H4 (cell line): ENCODE results near the gene ASH1L. TPM values are rescaled to one million over a fixed set of nuclear protein-coding genes. Genes with fewer than 3 reads are reported as not detected.
"Not testable (repeated sequence)": the region's sequence is repeated elsewhere in the genome, so short reads cannot be mapped to it uniquely, and the experiment has no call there.

Experiments used
- DNase-seq: peaks from one replicate; pipeline ENCODE4 v3.0.0-alpha.2; 2015; ENCODE audit warnings: low spot score
- total RNA-seq: library from RNA; depleted of rRNA; stranded (reverse); fragments of >200 nt; shearing (Covaris generic); gene quantifications from 2 replicates; pipeline ENCODE4 v1.2.3, GENCODE V29; 2014; rRNA removed

Gene ASH1L
- total RNA-seq: 8.8 and 11.8 TPM in 2 replicates

GRCh38 chr1:155562581-155563376 is at the start of gene ASH1L:
ASH1L (minus strand) TSS chr1:155562803; CDS start chr1:155521519, 41,284 bp downstream.
- DNase-seq: peak; percentile 88

GRCh38 chr1:155610257-155610647 is 47.6 kb upstream of the ASH1L start:
- not testable (repeated sequence) for DNase-seq

- DNase-seq: peak; percentile 97
Observed at GRCh38 chr1:155609515-155610256, 47.1 kb upstream of the ASH1L start, which contains the start of gene MSTO1. MSTO1 (plus strand) TSS chr1:155610218; CDS start chr1:155610249, 31 bp downstream.

- no peak for DNase-seq
Observed at GRCh38 chr1:155608888-155609225, 46.3 kb upstream of the ASH1L start.

- no peak for DNase-seq
Observed at GRCh38 chr1:155607708-155608107, 45.1 kb upstream of the ASH1L start.

GRCh38 chr1:155599828-155600572 is 37.4 kb upstream of the ASH1L start:
- not testable (repeated sequence) for DNase-seq

- DNase-seq: no peak
Observed at GRCh38 chr1:155598842-155599331, 36.3 kb upstream of the ASH1L start.

GRCh38 chr1:155596864-155597263 is 34.3 kb upstream of the ASH1L start:
- DNase-seq: no peak

- DNase-seq: not testable (repeated sequence)
Observed at GRCh38 chr1:155595877-155596474, 33.4 kb upstream of the ASH1L start.

- peak; percentile 53 for DNase-seq
Observed at GRCh38 chr1:155591770-155592169, 29.2 kb upstream of the ASH1L start.

- not testable (repeated sequence) for DNase-seq
Observed at GRCh38 chr1:155590516-155591247, 28.1 kb upstream of the ASH1L start.

GRCh38 chr1:155589282-155589681 is 26.7 kb upstream of the ASH1L start:
- not testable (repeated sequence) for DNase-seq

GRCh38 chr1:155583846-155584245 is 21.2 kb upstream of the ASH1L start:
- DNase-seq: not testable (repeated sequence)

- not testable (repeated sequence) for DNase-seq
Observed at GRCh38 chr1:155575608-155576007, 13.0 kb upstream of the ASH1L start.

- DNase-seq: no peak
Observed at GRCh38 chr1:155574077-155574476, 11.5 kb upstream of the ASH1L start.

- no peak for DNase-seq
Observed at GRCh38 chr1:155570593-155570990, 8.0 kb upstream of the ASH1L start.

GRCh38 chr1:155569988-155570592 is 7.5 kb upstream of the ASH1L start:
- DNase-seq: no peak

GRCh38 chr1:155563377-155564022 is 897 bp upstream of the ASH1L start:
- not testable (repeated sequence) for DNase-seq

GRCh38 chr1:155561779-155562580 is 623 bp downstream of the ASH1L start:
- DNase-seq: not testable (repeated sequence)
